ENCODE measurements around the gene ZNF784.
"Not testable (repeated sequence)": the region's sequence is repeated elsewhere in the genome, so short reads cannot be mapped to it uniquely, and the experiment has no call there.

Gene ZNF784

GRCh38 chr19:55580628-55581144, 43.7 kb downstream of the ZNF784 start, which contains the start of gene ZNF579:
Gene ZNF579 (minus strand): TSS chr19:55580848. CDS start chr19:55579639, 1,209 bp downstream.
- peak; percentile 89 for DNase-seq (ENCODE audit: low read depth)
- TF ChIP-seq CTCF (conservative IDR thresholded peaks at IDR 0.05; ENCODE audit: control insufficient read depth, insufficient read depth, low read depth, low read length): no peak
- H3K4me3 ChIP-seq (ENCODE audit: control insufficient read depth, low read depth, low read length): peak within 1 kb of the TSS; percentile 86

DNA sequence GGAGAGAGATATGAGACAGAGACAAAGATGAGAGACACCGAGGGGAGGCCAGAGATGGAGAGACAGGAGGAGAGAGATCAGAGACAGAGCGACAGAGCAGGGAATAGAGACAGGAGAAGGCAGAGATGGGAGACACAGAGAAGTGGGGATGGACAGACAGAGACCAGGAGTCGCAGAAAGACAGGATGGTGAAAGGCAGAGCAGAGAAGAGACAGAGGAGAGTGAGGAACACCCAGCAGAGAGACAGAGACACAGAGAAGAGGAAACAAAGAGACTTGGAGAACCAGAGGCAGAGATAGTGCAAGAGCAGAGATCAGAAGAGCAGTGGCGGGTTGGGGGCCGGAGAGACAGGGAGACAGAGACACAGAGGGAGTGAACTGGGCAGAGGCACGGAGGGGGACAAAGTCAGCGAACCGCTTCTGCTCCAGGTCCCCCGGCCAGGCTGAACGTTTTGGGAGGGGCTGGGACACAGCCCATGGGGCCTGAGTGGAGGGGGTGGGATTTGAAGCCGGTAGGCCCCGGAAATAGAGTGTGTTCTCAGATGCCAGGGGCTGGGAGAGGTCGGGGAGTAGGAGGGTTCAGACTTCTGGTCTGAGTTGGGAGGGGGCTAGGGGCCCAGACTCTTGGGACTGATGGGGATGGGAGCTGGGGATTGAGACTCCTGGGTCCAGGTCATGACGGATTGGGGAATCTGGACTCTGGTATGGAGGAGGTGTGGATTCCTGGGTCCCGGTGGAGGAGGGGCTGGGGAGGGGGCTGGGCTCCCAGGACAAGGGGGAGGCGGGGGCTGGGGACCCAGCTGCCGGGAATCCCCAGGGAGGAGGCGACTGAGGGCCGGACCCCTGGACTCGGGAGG, 44.4 kb downstream of the ZNF784 start:
- peak overlapping the region; percentile 86 for H3K4me3 ChIP-seq (ENCODE audit: control insufficient read depth, low read depth, low read length)
- no peak for TF ChIP-seq CTCF (conservative IDR thresholded peaks at IDR 0.05; ENCODE audit: control insufficient read depth, insufficient read depth, low read depth, low read length)
- DNase-seq (ENCODE audit: low read depth): no peak

- DNase-seq (ENCODE audit: low read depth): no peak
- no peak for TF ChIP-seq CTCF (conservative IDR thresholded peaks at IDR 0.05; ENCODE audit: control insufficient read depth, insufficient read depth, low read depth, low read length)
- H3K4me3 ChIP-seq (ENCODE audit: control insufficient read depth, low read depth, low read length): peak overlapping the region; percentile 86
Measured at GRCh38 chr19:55578761-55579747, 45.3 kb downstream of the ZNF784 start.

GRCh38 chr19:55578031-55578760, 46.2 kb downstream of the ZNF784 start:
- no peak overlapping the region for H3K4me3 ChIP-seq (ENCODE audit: control insufficient read depth, low read depth, low read length)
- TF ChIP-seq CTCF (conservative IDR thresholded peaks at IDR 0.05; ENCODE audit: control insufficient read depth, insufficient read depth, low read depth, low read length): no peak
- DNase-seq (ENCODE audit: low read depth): no peak

DNA sequence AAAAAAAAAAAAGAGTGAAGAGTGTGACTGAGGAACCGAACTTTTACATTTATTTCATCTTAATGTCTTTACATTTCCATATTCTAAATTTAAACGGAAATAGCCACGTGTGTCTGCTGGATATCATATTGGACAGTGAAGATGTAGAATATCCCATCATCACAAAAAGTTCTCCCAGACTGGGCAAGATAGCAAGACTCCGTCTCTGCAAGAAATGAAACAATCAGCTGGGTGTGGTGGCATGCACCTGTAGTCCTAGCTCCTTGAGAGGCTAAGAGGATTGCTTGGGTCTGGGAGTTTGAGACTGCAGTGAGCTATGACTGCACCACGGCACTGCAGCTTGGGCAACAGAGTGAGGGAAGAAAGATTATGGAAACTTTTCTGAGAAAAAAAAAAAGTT, 47.6 kb downstream of the ZNF784 start:
- H3K4me3 ChIP-seq (ENCODE audit: control insufficient read depth, low read depth, low read length): no peak overlapping the region
- DNase-seq (ENCODE audit: low read depth): no peak
- TF ChIP-seq CTCF (conservative IDR thresholded peaks at IDR 0.05; ENCODE audit: control insufficient read depth, insufficient read depth, low read depth, low read length): no peak

- not testable (repeated sequence) for H3K4me3 ChIP-seq (ENCODE audit: control insufficient read depth, low read depth, low read length); DNase-seq (ENCODE audit: low read depth)
Measured at GRCh38 chr19:55573929-55574328, 50.4 kb downstream of the ZNF784 start.

Data from fibroblast of mammary gland (primary cell).